ENCODE measurements around the gene AZIN2. TPM values are rescaled to one million over a fixed set of nuclear protein-coding genes. Genes with fewer than 3 reads are reported as not detected.

AZIN2 gene
- total and polyA plus RNA-seq, 10 of the 15 experiments (the other 5 are each of a cell fraction or from before 2014, with no cell fraction given), result 0.02 to 0.85 (median 0.23) TPM

- no peak for FAIRE-seq
- no peaks in the 10 kb centered on the region for H3K36me3 ChIP-seq (ENCODE audit: control insufficient read depth in 2 of 2, insufficient read depth in 2 of 2, low read length in 1 of 2)
- intact Hi-C loops (cut with micrococcal nuclease; ENCODE audit: unreplicated experiment) (loop anchor here (2.0 to 10.0 kb wide), 2 partner anchors 28 to 516 kb away; no protein-coding TSS in a partner anchor), in situ Hi-C loops (cut with MboI) (no loop called here)
- CTCF ChIA-PET, result interaction anchor here (1.0 to 2.0 kb wide), 3 partner anchors 10 to 265 kb away, joined by 3 to 5 read pairs (median 3); no protein-coding TSS in a partner anchor
- H4K20me1 ChIP-seq (ENCODE audit: control insufficient read depth, insufficient read depth), result no peaks in the 10 kb centered on the region
- H3K4me1 ChIP-seq (ENCODE audit: control insufficient read depth, insufficient read depth, low read length), result peaks cover 6% of the 10 kb centered on the region; the same call in 1 of the 2 replicates
- no peaks in the 10 kb centered on the region for H3K79me2 ChIP-seq (ENCODE audit: control insufficient read depth, insufficient read depth, low read length)
- RAD21 ChIA-PET (ENCODE audit: unreplicated experiment), result no interaction called here
- no peaks in the 10 kb centered on the region for H3K27me3 ChIP-seq (replicated peaks in 1 of 2; ENCODE audit: control insufficient read depth in 2 of 2, insufficient read depth in 2 of 2, low read length in 1 of 2)
- H2AFZ ChIP-seq (ENCODE audit: control insufficient read depth, low read depth, low read length), result no peak overlapping the region
- TF ChIP-seq EED (IDR thresholded peaks at IDR 0.05; ENCODE audit: low read depth) (no peak), MYC (IDR thresholded peaks at IDR 0.05; ENCODE audit: insufficient read depth, insufficient read length, insufficient replicate concordance, low read length, severe bottlenecking) (no peak), SPI1 (IDR thresholded peaks at IDR 0.05; ENCODE audit: borderline replicate concordance, insufficient read depth, low read depth, low read length) (peak; percentile 8; the same call in 1 of the 2 replicates), POLR2AphosphoS5 (IDR thresholded peaks at IDR 0.05; ENCODE audit: low read length) (no peak), PML (IDR thresholded peaks at IDR 0.05; ENCODE audit: low read length) (no peak), ZSCAN29 (IDR thresholded peaks at IDR 0.05) (no peak), RCOR1 (conservative IDR thresholded peaks at IDR 0.05; ENCODE audit: low read depth, low read length) (no peak)
- H3K27ac ChIP-seq (ENCODE audit: control insufficient read depth, insufficient read depth), result no peak overlapping the region
- no TSS peak for BruUV-seq (replicated peaks)
- SMC1A ChIA-PET (ENCODE audit: uncharacterized antibody, unreplicated experiment), result interaction anchor here (1.0 kb wide), 1 partner anchor 10 kb away, joined by 3 read pairs; no protein-coding TSS in a partner anchor
- no peak overlapping the region for H3K4me3 ChIP-seq
- no peak for DNase-seq (ENCODE audit: low read depth, low spot score)
- ATAC-seq, result no peak
- POLR2A ChIA-PET, result interaction anchor here (0.6 kb wide), 1 partner anchor 251 kb away, joined by 8 read pairs; no protein-coding TSS in a partner anchor
- H3K9ac ChIP-seq (ENCODE audit: control insufficient read depth, insufficient read depth, low read length), result no peak overlapping the region
- no peak overlapping the region for H3K4me2 ChIP-seq (ENCODE audit: control insufficient read depth, insufficient read depth)
- no peaks in the 10 kb centered on the region for H3K9me3 ChIP-seq (replicated peaks; ENCODE audit: control insufficient read depth, insufficient read depth, low read length)
Observed at GRCh38 chr1:33098371-33098770, 17.4 kb downstream of the AZIN2 start.
